Purkinje cell (primary cell): Measurements from ENCODE around the gene USP22. TPM values are rescaled to one million over a fixed set of nuclear protein-coding genes. Genes with fewer than 3 reads are reported as not detected.

Source experiments
- polyA plus RNA-seq: library from polyadenylated mRNA; unstranded; fragments of >200 nt; fragmentation: Nextera tagmentation; gene quantifications from 2 replicates; pipeline ENCODE4 v1.2.1, GENCODE V29; 2014

The USP22 gene
- 22.9 and 23.2 TPM in 2 replicates for polyA plus RNA-seq

GRCh38 chr17:21042458-21043295, at the start of gene USP22:
TSS of gene USP22 (minus strand) at chr17:21043011. CDS start at chr17:21042835, 176 bp downstream.

Other genes starting within 250 kb of the USP22 start
- 45.6 and 80.2 TPM in 2 replicates for gene DHRS7B, start 84.0 kb upstream of the USP22 start, polyA plus RNA-seq
- gene TMEM11, start 171.2 kb upstream of the USP22 start, polyA plus RNA-seq = 34.2 and 35.8 TPM in 2 replicates
- 0.12 TPM in 1 of 2 replicates, not detected in the other for gene NATD1, start 210.4 kb upstream of the USP22 start, polyA plus RNA-seq
- 0.15 and 2.8 TPM in 2 replicates for gene MAP2K3, start 241.7 kb upstream of the USP22 start, polyA plus RNA-seq